GM12874 (cell line): Measurements from ENCODE around the gene ABHD8.

Experiments
- TF ChIP-seq, protein P1 (sequence below): IDR thresholded peaks from 2 replicates; pipeline ENCODE4 v1.5.1; 2011; ENCODE audit warnings: low read depth, mild to moderate bottlenecking, control low read depth, low read length, moderate library complexity; ENCODE audit not compliant: insufficient read depth

The ABHD8 gene

DNA sequence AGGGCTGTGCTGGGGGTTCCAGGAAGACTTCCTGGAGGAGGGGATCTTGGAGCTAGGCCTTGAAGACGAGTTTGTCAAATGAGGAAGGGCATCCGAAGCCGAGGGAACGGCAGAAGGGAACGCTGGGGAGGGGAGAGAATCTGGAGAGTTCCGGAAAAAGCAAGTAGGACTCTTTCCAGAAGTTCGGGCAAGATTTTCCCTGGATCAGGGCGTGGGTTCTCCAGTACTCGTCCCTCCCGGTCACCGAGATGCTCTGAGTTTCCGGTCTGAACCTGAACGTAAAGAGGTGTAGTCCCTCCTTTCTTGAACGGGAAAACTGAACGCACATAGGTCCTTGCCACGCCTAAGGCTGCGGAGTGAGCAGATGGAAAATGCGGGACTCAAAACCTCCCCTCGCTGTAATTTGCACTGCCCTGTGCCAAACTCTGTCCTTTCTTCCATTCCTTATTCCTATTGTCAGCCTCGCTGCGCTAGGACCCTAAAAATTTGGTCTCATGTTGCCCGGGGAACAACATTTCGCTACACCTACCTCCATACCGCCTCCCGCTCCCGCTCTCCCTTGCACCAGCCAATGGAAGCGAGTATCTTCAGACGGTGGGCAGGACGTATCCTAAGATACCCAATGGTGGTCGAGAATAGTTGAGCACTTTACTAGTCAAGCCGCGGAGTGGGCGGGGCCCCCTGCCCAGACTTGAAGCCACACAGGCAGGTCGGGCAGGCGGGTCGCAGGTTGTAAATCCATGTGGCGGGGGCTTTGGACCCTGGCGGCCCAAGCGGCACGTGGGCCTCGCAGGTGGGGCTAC, 33.8 kb upstream of the ABHD8 start, which contains the start of gene GTPBP3:
Gene GTPBP3, plus strand, starts transcription at position 682 of the 803 bp plus-strand sequence. Its CDS starts 59 bp downstream, at position 741.
- TF ChIP-seq, protein P1, sequence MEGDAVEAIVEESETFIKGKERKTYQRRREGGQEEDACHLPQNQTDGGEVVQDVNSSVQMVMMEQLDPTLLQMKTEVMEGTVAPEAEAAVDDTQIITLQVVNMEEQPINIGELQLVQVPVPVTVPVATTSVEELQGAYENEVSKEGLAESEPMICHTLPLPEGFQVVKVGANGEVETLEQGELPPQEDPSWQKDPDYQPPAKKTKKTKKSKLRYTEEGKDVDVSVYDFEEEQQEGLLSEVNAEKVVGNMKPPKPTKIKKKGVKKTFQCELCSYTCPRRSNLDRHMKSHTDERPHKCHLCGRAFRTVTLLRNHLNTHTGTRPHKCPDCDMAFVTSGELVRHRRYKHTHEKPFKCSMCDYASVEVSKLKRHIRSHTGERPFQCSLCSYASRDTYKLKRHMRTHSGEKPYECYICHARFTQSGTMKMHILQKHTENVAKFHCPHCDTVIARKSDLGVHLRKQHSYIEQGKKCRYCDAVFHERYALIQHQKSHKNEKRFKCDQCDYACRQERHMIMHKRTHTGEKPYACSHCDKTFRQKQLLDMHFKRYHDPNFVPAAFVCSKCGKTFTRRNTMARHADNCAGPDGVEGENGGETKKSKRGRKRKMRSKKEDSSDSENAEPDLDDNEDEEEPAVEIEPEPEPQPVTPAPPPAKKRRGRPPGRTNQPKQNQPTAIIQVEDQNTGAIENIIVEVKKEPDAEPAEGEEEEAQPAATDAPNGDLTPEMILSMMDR: no peak

DNA sequence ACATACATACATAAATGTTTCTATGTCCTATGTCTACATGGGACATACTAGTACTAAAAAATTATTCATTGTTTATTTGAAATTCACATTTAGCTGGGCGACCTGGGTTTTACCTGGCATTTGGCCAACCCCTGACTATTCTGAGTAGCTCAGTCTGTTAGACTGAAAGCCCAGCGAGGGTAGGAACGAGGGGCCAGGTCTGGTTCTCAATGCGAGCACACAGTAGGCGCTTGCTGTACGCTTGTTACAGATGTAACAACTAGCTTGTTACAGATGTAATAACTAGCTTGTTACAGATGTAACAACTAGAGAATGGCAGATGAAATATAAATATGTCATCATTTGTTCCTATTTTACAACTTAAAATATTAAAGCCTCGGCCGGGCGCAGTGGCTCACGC, 32.4 kb upstream of the ABHD8 start:
- TF ChIP-seq, protein P1: no peak

DNA sequence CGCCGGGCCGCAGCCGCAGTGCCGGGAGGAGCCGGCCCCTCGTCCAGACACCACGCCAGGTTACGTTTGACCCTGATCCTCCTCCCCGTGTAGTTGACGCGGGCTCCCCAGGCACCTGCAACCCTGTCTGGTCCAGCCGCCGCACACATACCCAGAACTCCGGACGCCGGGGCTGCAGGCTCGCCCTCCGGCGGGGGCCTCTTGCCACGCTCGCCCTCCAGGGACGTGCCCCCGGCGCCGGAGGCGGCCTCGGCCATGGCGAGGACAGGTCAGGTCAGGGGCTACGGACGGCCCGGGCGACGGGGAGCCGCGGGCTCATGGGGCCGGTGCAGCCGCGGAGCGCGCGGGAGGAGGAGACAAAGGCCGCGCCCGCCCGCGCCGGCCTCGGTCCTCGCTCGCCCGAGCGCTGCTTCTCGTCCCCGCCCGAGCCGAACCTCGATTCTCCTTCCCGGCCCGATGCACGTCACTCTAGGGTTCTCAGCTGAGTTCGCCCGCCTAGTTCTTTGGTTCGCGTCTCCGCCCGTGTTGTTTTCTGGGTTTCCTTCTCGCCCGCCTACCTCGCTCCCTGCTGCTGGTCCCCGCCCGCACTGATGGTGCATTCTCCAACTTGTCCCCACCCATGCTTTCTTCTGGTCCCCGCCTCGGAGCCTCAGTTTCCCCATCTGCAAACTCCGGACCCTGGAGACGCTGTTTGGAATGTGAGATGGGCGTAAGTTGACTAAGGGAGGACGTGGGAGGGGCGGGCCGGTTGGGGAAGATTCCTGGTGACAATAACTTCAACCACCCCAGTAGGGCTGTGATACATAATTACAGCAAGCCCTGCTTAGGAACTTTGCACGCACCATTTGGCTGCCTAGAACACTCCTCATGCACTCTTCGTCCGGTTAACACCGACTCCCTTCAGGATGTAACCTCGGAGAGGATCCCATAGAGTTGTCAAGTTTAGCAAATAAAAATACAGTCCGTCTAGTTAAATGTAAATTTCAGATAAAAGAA, 31.5 kb upstream of the ABHD8 start, which contains the start of gene ANO8:
Gene ANO8, minus strand, starts transcription at position 442 of the 996 bp plus-strand sequence. Its CDS starts 185 bp downstream, at position 257.
- TF ChIP-seq, protein P1: no peak

DNA sequence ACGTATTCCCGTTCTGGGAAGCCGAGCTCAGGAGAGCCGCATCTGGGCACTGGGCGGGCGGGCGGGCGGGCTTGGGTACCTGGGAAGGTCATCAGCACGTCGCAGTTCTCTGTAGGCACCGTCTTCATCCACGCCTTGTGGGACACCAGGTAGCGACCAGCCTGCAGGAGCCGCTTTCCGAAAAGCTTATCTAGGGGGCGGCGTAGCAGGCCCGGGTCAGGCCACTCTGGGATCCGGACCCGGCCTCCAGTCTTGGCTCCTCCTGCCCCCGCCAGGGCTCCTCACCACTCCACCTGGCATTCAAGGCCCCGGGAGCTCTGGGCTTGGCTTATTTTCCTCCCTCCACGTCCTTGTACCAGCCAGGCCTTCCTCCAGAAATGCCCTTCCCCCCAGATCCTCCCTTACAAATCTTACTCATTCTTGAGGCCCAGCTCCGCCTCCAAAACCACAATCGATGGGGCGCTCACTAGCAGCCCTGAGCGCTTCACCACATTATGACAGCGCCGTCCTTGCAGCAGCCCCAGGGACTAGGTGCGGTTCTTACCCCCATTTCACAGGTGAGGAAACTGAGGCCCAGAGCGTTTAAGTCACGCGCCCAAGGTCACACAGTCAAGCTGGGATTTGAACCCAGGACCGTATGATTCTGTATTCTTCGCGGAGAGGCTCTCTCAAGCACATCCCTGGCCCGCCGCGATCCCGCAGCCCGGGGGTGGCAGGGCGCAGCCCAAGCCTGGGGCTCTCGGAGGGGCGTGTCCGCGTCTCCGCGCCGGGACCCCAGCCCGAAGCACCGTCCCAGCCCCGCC, 30.6 kb upstream of the ABHD8 start:
- TF ChIP-seq, protein P1: no peak

DNA sequence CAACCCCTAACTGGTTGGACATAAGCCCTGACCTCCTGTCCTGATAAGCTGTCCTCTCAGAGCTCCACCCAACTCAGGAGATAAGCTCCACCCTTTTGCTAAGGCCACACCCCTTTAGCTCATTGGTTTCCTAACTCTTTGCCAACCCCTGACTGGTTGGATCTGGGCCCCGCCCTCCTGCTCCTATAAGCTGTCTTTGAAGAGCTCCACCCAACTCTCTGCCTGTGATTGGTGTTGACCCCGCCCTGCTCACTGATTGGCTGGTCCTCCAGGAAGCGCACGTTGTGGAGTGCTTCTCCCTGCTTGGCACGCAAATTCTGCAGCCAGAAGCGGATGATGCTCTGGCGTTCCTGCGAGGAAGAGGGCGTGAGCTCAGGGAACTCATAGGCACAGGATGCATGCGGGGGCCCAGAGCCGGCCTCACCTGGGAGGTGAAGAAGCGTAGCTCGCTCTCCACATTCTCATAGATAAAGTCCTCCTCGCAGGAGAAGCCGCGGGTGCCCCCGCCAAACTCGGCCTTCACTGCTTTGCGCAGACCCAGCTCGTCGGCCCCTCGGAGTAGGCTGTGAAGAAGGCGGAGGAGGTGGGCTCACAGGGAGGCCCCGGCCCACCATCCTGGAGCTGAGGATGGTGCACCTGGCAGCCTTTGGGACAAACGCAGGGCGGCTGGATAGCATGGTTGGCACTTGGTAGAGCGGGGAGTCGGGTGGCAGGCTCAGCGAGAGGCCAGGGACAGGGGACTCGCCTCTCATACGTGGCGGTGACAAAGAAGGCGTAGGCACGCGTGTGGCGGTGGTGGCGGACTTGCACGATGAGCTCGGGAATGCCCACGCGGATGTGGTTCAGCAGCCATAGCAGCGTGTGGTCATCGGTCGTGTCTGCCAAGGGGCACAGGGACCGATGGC, 29.7 kb upstream of the ABHD8 start:
- TF ChIP-seq, protein P1: no peak

DNA sequence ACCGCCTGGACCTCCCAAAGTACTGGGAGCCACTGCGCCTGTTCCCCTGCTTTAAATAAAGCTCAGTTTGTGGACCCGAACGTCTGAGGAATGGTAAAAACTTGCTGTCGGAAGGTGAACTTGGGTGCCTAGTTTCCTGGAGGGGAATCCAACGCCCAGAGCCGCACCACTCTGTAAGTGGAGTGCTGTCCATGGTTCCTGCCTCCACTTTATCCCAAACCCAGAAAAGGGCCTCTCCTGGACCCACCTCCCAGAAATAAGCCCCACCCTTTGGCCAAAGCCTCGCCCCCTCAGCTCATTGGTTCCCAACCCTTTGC, 29.1 kb upstream of the ABHD8 start:
- TF ChIP-seq, protein P1: no peak
